Esophagus squamous epithelium (tissue), 5 donors: ENCODE results near the gene ANO8. TPM values are rescaled to one million over a fixed set of nuclear protein-coding genes. Genes with fewer than 3 reads are reported as not detected.
"Not testable (repeated sequence)": the region's sequence is repeated elsewhere in the genome, so short reads cannot be mapped to it uniquely, and the experiment has no call there.

Experiments
- DNase-seq: peaks from one replicate; lab custom pipeline; 2025; lab: John Stamatoyannopoulos, UW
- H3K27ac ChIP-seq, 4 donors: fragments of 200-600 bp; sonication (generic); one replicate each; pipeline ENCODE4 v1.5.1; 2016 to 2019; ENCODE audit warnings: mild to moderate bottlenecking in 1 of 4
- H3K27me3 ChIP-seq, 4 donors: fragments of 200-600 bp; sonication (generic); 1 replicate in 3 of 4; 2 replicates in 1 of 4; pipeline versions ENCODE4 v1.5.1 to v1.6.0; 2017 to 2021; ENCODE audit warnings: antibody characterized with exemption in 1 of 4
- H3K36me3 ChIP-seq, 3 donors: fragments of 200-600 bp; sonication (generic); one replicate each; pipeline ENCODE4 v1.5.1; 2016 to 2019
- H3K4me1 ChIP-seq, 3 donors: fragments of 200-600 bp; sonication (generic); one replicate each; pipeline ENCODE4 v1.5.1; 2017 to 2019
- H3K4me3 ChIP-seq, 4 donors: fragments of 200-600 bp; sonication (generic); 1 replicate in 3 of 4; 2 replicates in 1 of 4; pipeline ENCODE4 v1.5.1; 2016 to 2019; ENCODE audit warnings: mild to moderate bottlenecking in 2 of 4, moderate library complexity in 1 of 4
- H3K9me3 ChIP-seq, 3 donors: fragments of 200-600 bp; sonication (generic); one replicate each; pipeline ENCODE4 v1.5.1; 2016 to 2019
- CTCF ChIP-seq, 6 experiments: fragments of 450-650 bp in 4 of 6; fragments of 200-600 bp in 2 of 6; sonication (generic) in 2 of 6; IDR thresholded peaks; one replicate each; pipeline ENCODE4 v1.5.1; 2016 to 2019; ENCODE audit warnings: antibody characterized with exemption in 6 of 6, mild to moderate bottlenecking in 4 of 6, moderate library complexity in 4 of 6
- POLR2A ChIP-seq, 4 donors: fragments of 450-650 bp; IDR thresholded peaks; one replicate each; pipeline ENCODE4 v1.6.1; 2017; ENCODE audit warnings: antibody characterized with exemption in 4 of 4, mild to moderate bottlenecking in 4 of 4, moderate library complexity in 3 of 4
- WGBS, 2 donors: methylation state at CpG; one replicate each; pipeline ENCODE4 v1.1.5; 2018; 5-methylcytosine and 5-hydroxymethylcytosine counted together
- intact Hi-C: fragments of 100-400 bp; cut with DNase I; formaldehyde crosslinking; loops from one replicate; pipeline ENCODE4 v1.15.0; 2022
- total RNA-seq, 4 donors: library from RNA; depleted of rRNA; stranded (reverse); fragments of >200 nt; gene quantifications; one replicate each; pipeline ENCODE4 v1.1.0, GENCODE V29; 2016
- donor health status: DM: yes; HTN: yes; CAD: no.

ANO8 gene
- total RNA-seq, 4 donors from 2014 or later, result 3.8 to 19.1 (median 6.5) TPM

- DNase-seq, result no peak
- H3K27ac ChIP-seq, result no peak overlapping the region
- no peak for TF ChIP-seq CTCF (IDR thresholded peaks at IDR 0.05)
- TF ChIP-seq POLR2A (IDR thresholded peaks at IDR 0.05), result no peak
- no peaks in the 10 kb centered on the region for H3K9me3 ChIP-seq
- peaks cover 17 to 47% (median 28%) of the 10 kb centered on the region in 3 donors for H3K4me1 ChIP-seq
- 100% methylated on average over 1 of the region's 51 CpGs; no CpG with 5 or more reads in 1 of the 2 donors for whole genome bisulfite sequencing, 2 donors
- intact Hi-C loops, result no loop called here
- no peaks in the 10 kb centered on the region for H3K27me3 ChIP-seq
- H3K4me3 ChIP-seq, result no peak overlapping the region
- H3K36me3 ChIP-seq, result peaks cover 0 to 26% (median 0%) of the 10 kb centered on the region in 3 donors
Measured at GRCh38 chr19:17300992-17301619, 33.5 kb downstream of the ANO8 start.

- H3K36me3 ChIP-seq, result peaks cover 0 to 34% (median 0%) of the 10 kb centered on the region in 3 donors
- no peak overlapping the region for H3K4me3 ChIP-seq
- no peaks in the 10 kb centered on the region for H3K9me3 ChIP-seq
- H3K27ac ChIP-seq, result no peak overlapping the region
- H3K27me3 ChIP-seq, result no peaks in the 10 kb centered on the region
- intact Hi-C loops, result loop anchor here (10.0 kb wide), 1 partner anchor 88 kb away; no protein-coding TSS in a partner anchor
- TF ChIP-seq CTCF (IDR thresholded peaks at IDR 0.05) (no peak), POLR2A (IDR thresholded peaks at IDR 0.05) (no peak)
- no peak for DNase-seq
- peaks cover 5 to 34% (median 6%) of the 10 kb centered on the region in 3 donors for H3K4me1 ChIP-seq
- 79 to 94% methylated on average over 6 of the region's 6 CpGs for WGBS, 2 donors
Measured at GRCh38 chr19:17296976-17297375, 37.7 kb downstream of the ANO8 start.

GRCh38 chr19:17296273-17296672 is 38.4 kb downstream of the ANO8 start:
- no peak for DNase-seq
- TF ChIP-seq CTCF (IDR thresholded peaks at IDR 0.05) (no peak), POLR2A (IDR thresholded peaks at IDR 0.05) (no peak)
- Histone ChIP-seq H3K27ac (no peak overlapping the region), H3K9me3 (no peaks in the 10 kb centered on the region), H3K36me3 (peaks cover 0 to 32% (median 0%) of the 10 kb centered on the region in 3 donors), H3K4me1 (peaks cover 8 to 31% (median 8%) of the 10 kb centered on the region in 3 donors), H3K27me3 (no peaks in the 10 kb centered on the region), H3K4me3 (no peak overlapping the region)
- intact Hi-C loops, result loop anchor here (10.0 kb wide), 1 partner anchor 89 kb away; no protein-coding TSS in a partner anchor
- 47 to 49% methylated on average over 4 of the region's 4 CpGs for WGBS, 2 donors

GRCh38 chr19:17295551-17295950 is 39.1 kb downstream of the ANO8 start:
- H3K9me3 ChIP-seq, H3K27ac ChIP-seq, DNase-seq, H3K27me3 ChIP-seq, H3K4me3 ChIP-seq: not testable (repeated sequence)
- peaks cover 0 to 24% (median 0%) of the 10 kb centered on the region in 3 donors for H3K36me3 ChIP-seq
- intact Hi-C loops, result loop anchor here (10.0 kb wide), 1 partner anchor 89 kb away; no protein-coding TSS in a partner anchor
- WGBS, 2 donors, result 88 to 92% methylated on average over 5 to 6 of the region's 6 CpGs
- peaks cover 8 to 28% (median 8%) of the 10 kb centered on the region in 3 donors for H3K4me1 ChIP-seq

GRCh38 chr19:17294051-17294891 is 40.4 kb downstream of the ANO8 start:
- 67 to 93% methylated on average over 10 to 19 of the region's 48 CpGs for WGBS, 2 donors
- H3K4me1 ChIP-seq, result peaks cover 8 to 33% (median 8%) of the 10 kb centered on the region in 3 donors
- H3K27me3 ChIP-seq, result peaks cover 0 to 2% (median 0%) of the 10 kb centered on the region in 4 donors
- no peak for DNase-seq
- intact Hi-C loops, result loop anchor here (10.0 kb wide), 1 partner anchor 91 kb away; no protein-coding TSS in a partner anchor
- TF ChIP-seq CTCF (IDR thresholded peaks at IDR 0.05) (no peak), POLR2A (IDR thresholded peaks at IDR 0.05) (no peak)
- no peak overlapping the region for H3K4me3 ChIP-seq
- H3K27ac ChIP-seq, result peak overlapping the region in 1 of 4 donors; percentile 3
- H3K36me3 ChIP-seq, result peaks cover 0 to 18% (median 0%) of the 10 kb centered on the region in 3 donors
- no peaks in the 10 kb centered on the region for H3K9me3 ChIP-seq
